Measurements from ENCODE around the gene ALG5.

DNA sequence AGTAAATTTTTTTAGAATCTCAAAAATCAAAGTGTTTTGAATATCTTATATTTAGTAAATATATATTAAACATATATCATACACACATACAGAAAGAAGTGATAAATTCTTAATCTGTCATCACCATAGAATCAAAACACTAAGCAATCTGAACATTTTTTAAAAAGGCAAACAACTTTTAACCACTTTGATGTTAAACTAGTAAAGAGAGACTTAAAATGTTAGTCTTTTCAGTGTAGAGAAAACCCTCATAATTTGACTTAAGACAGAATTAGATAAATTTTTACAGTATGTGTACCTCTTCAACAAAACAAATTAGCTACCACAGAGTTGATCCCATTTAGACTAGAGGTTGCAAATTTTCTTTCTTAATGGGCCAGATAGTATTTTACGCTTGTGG lies 46.9 kb upstream of the ALG5 start:
- TF ChIP-seq, protein P1, sequence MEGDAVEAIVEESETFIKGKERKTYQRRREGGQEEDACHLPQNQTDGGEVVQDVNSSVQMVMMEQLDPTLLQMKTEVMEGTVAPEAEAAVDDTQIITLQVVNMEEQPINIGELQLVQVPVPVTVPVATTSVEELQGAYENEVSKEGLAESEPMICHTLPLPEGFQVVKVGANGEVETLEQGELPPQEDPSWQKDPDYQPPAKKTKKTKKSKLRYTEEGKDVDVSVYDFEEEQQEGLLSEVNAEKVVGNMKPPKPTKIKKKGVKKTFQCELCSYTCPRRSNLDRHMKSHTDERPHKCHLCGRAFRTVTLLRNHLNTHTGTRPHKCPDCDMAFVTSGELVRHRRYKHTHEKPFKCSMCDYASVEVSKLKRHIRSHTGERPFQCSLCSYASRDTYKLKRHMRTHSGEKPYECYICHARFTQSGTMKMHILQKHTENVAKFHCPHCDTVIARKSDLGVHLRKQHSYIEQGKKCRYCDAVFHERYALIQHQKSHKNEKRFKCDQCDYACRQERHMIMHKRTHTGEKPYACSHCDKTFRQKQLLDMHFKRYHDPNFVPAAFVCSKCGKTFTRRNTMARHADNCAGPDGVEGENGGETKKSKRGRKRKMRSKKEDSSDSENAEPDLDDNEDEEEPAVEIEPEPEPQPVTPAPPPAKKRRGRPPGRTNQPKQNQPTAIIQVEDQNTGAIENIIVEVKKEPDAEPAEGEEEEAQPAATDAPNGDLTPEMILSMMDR (conservative IDR thresholded peaks at IDR 0.05; ENCODE audit: low read depth, low read length), result no peak
- TF ChIP-seq RFX5 (IDR thresholded peaks at IDR 0.05; ENCODE audit: low read depth, low read length) (no peak), POLR2A (IDR thresholded peaks at IDR 0.05; ENCODE audit: low read depth, low read length) (no peak), SMC3 (IDR thresholded peaks at IDR 0.05; ENCODE audit: low read depth, low read length) (no peak)
- TF ChIP-seq, protein P2, sequence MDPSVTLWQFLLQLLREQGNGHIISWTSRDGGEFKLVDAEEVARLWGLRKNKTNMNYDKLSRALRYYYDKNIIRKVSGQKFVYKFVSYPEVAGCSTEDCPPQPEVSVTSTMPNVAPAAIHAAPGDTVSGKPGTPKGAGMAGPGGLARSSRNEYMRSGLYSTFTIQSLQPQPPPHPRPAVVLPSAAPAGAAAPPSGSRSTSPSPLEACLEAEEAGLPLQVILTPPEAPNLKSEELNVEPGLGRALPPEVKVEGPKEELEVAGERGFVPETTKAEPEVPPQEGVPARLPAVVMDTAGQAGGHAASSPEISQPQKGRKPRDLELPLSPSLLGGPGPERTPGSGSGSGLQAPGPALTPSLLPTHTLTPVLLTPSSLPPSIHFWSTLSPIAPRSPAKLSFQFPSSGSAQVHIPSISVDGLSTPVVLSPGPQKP (IDR thresholded peaks at IDR 0.05; ENCODE audit: borderline replicate concordance, low read depth, low read length), result no peak

Measured in IMR-90 (cell line).